Measurements from ENCODE around the gene TMEM9.

The TMEM9 gene

GRCh38 chr1:201096041-201096461, 58.2 kb downstream of the TMEM9 start:
- no peaks in the 10 kb centered on the region for H3K4me1 ChIP-seq (ENCODE audit: control insufficient read depth in 1 of 2, insufficient read depth in 2 of 2, low read length in 2 of 2)
- no peak overlapping the region for H3K27ac ChIP-seq (ENCODE audit: low read length)
- no peaks in the 10 kb centered on the region for H3K27me3 ChIP-seq (ENCODE audit: low read depth, low read length)
- no peaks in the 10 kb centered on the region for H3K9me3 ChIP-seq (ENCODE audit: control insufficient read depth in 1 of 2, low read length in 2 of 2)
- no peak overlapping the region for H3K4me3 ChIP-seq (ENCODE audit: low read depth in 1 of 2, low read length in 2 of 2)
- no peaks in the 10 kb centered on the region for H3K36me3 ChIP-seq (ENCODE audit: control insufficient read depth in 1 of 2, insufficient read depth in 2 of 2, low read length in 2 of 2)

DNA sequence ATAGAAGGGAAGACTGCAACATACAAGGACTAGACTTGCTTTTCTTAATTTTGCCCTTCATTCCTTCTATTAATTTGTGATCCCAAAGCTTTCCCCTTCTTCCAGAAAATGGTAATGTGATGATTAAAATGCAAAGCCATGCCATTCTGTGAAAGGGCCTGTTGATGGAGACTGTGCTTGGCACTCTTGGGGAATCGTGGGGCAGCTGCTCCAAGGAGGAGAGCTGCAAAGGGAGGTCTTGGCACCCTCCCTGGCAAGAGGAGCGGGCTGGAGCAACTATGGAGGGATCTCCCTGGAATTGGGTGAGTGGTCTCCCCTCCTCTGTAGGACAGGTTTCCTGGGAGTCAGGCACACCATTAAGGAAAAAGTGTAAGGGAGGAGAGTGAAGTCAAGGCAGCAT, 58.7 kb downstream of the TMEM9 start:
- Histone ChIP-seq H3K27me3 (ENCODE audit: low read depth, low read length) (no peaks in the 10 kb centered on the region), H3K4me3 (ENCODE audit: low read depth in 1 of 2, low read length in 2 of 2) (no peak overlapping the region), H3K36me3 (ENCODE audit: control insufficient read depth in 1 of 2, insufficient read depth in 2 of 2, low read length in 2 of 2) (no peaks in the 10 kb centered on the region)

DNA sequence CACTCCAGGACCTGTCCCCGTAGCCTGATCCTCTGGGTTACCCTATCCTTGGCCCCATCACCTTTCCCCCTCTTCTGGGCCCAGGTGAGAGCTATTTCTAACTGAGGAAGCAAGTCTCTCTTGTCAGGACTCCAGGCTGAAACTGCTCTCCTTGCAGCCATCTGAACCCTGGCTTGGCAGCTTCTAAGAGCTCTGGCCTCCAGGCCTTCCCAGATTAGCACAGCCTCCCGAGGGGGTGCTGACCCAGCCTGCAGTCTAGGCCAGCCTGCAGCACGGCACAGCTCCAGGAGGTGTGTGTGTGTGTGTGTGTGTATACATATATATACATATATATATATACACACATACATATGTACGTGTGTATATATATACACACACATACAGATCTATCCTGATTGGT, 59.4 kb downstream of the TMEM9 start:
- Histone ChIP-seq H3K9me3 (ENCODE audit: control insufficient read depth in 1 of 2, low read length in 2 of 2) (no peaks in the 10 kb centered on the region), H3K4me3 (ENCODE audit: low read depth in 1 of 2, low read length in 2 of 2) (no peak overlapping the region), H3K36me3 (ENCODE audit: control insufficient read depth in 1 of 2, insufficient read depth in 2 of 2, low read length in 2 of 2) (no peaks in the 10 kb centered on the region), H3K4me1 (ENCODE audit: control insufficient read depth in 1 of 2, insufficient read depth in 2 of 2, low read length in 2 of 2) (no peaks in the 10 kb centered on the region), H3K27ac (ENCODE audit: low read length) (no peak overlapping the region), H3K27me3 (ENCODE audit: low read depth, low read length) (no peaks in the 10 kb centered on the region)

More for the DNA sequence above, 58.7 kb downstream of the TMEM9 start:
- Histone ChIP-seq H3K4me1 (ENCODE audit: control insufficient read depth in 1 of 2, insufficient read depth in 2 of 2, low read length in 2 of 2) (no peaks in the 10 kb centered on the region), H3K27ac (ENCODE audit: low read length) (no peak overlapping the region), H3K9me3 (ENCODE audit: control insufficient read depth in 1 of 2, low read length in 2 of 2) (no peaks in the 10 kb centered on the region)

GRCh38 chr1:201093962-201094361, 60.3 kb downstream of the TMEM9 start:
- H3K4me1 ChIP-seq (ENCODE audit: control insufficient read depth in 1 of 2, insufficient read depth in 2 of 2, low read length in 2 of 2), result no peaks in the 10 kb centered on the region
- no peaks in the 10 kb centered on the region for H3K36me3 ChIP-seq (ENCODE audit: control insufficient read depth in 1 of 2, insufficient read depth in 2 of 2, low read length in 2 of 2)
- H3K4me3 ChIP-seq (ENCODE audit: low read depth in 1 of 2, low read length in 2 of 2), result no peak overlapping the region
- H3K27me3 ChIP-seq (ENCODE audit: low read depth, low read length), result no peaks in the 10 kb centered on the region
- no peaks in the 10 kb centered on the region for H3K9me3 ChIP-seq (ENCODE audit: control insufficient read depth in 1 of 2, low read length in 2 of 2)
- no peak overlapping the region for H3K27ac ChIP-seq (ENCODE audit: low read length)

GRCh38 chr1:201093561-201093960, 60.7 kb downstream of the TMEM9 start:
- no peaks in the 10 kb centered on the region for H3K27me3 ChIP-seq (ENCODE audit: low read depth, low read length)
- no peaks in the 10 kb centered on the region for H3K4me1 ChIP-seq (ENCODE audit: control insufficient read depth in 1 of 2, insufficient read depth in 2 of 2, low read length in 2 of 2)

DNA sequence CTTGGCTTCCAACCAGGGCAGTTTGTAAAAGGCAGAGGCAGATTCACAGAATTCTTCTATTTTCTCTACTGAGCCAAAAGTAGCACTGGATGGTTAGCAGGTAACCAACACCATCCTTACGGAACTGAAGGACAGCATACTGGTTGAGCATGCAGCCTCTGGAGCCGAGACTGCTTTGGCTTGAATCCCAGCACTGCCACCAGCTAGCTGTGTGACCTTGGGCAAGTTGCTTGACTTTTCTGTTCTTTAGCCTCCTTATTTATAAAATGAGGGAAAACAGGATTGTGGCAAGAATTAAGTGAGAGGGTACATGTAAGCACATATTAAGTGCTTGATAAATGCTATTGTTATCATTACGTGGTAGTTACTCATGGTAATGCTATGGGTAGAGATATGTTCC, 61.5 kb downstream of the TMEM9 start:
- Histone ChIP-seq H3K4me1 (ENCODE audit: control insufficient read depth in 1 of 2, insufficient read depth in 2 of 2, low read length in 2 of 2) (no peaks in the 10 kb centered on the region), H3K27me3 (ENCODE audit: low read depth, low read length) (no peaks in the 10 kb centered on the region), H3K9me3 (ENCODE audit: control insufficient read depth in 1 of 2, low read length in 2 of 2) (no peaks in the 10 kb centered on the region), H3K27ac (ENCODE audit: low read length) (no peak overlapping the region), H3K4me3 (ENCODE audit: low read depth in 1 of 2, low read length in 2 of 2) (no peak overlapping the region), H3K36me3 (ENCODE audit: control insufficient read depth in 1 of 2, insufficient read depth in 2 of 2, low read length in 2 of 2) (no peaks in the 10 kb centered on the region)

More at GRCh38 chr1:201093561-201093960, 60.7 kb downstream of the TMEM9 start:
- Histone ChIP-seq H3K4me3 (ENCODE audit: low read depth in 1 of 2, low read length in 2 of 2) (no peak overlapping the region), H3K27ac (ENCODE audit: low read length) (no peak overlapping the region), H3K36me3 (ENCODE audit: control insufficient read depth in 1 of 2, insufficient read depth in 2 of 2, low read length in 2 of 2) (no peaks in the 10 kb centered on the region), H3K9me3 (ENCODE audit: control insufficient read depth in 1 of 2, low read length in 2 of 2) (no peaks in the 10 kb centered on the region)

DNA sequence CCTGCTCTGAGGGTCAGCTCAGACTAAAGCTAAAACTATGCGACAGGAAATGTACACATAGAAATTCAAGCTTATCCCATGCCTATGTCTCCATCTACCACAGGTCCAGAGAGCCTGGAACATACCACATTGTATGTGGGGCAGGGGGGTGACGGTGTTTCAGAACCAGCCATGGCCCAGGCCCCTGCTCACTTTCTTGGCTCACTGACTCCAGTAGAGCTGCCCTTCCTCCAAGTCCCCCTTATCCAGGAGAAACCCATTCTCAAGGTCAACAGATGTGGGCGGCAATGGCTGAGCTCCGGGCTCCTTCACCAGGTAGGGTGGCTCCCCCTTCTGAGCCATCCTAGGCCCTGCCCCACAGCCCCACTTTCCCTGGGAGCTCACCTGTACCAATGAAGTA, 63.0 kb downstream of the TMEM9 start:
- no peak overlapping the region for H3K27ac ChIP-seq (ENCODE audit: low read length)
- H3K27me3 ChIP-seq (ENCODE audit: low read depth, low read length), result no peaks in the 10 kb centered on the region
- H3K4me3 ChIP-seq (ENCODE audit: low read depth in 1 of 2, low read length in 2 of 2), result no peak overlapping the region
- no peaks in the 10 kb centered on the region for H3K9me3 ChIP-seq (ENCODE audit: control insufficient read depth in 1 of 2, low read length in 2 of 2)
- no peaks in the 10 kb centered on the region for H3K4me1 ChIP-seq (ENCODE audit: control insufficient read depth in 1 of 2, insufficient read depth in 2 of 2, low read length in 2 of 2)
- no peaks in the 10 kb centered on the region for H3K36me3 ChIP-seq (ENCODE audit: control insufficient read depth in 1 of 2, insufficient read depth in 2 of 2, low read length in 2 of 2)

DNA sequence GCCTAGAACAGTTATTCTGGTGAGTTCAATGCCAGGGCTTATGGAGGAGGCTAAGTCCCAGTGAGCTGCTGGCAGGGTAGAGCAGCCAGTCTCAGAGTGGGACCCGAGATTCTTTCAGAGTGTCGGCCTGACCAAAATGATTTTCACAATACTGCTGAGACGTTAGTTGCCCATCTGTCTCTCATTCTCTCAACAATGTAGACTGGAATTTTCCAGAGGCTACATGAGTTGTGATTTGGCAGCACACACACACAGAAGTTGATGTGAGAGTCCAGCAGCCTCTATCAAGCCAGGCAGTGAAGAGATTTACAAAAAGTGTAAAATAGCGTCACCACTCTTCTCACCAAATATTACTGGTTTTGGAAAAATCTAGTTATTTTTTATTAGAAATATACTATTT, 63.7 kb downstream of the TMEM9 start:
- Histone ChIP-seq H3K4me3 (ENCODE audit: low read depth in 1 of 2, low read length in 2 of 2) (no peak overlapping the region), H3K27ac (ENCODE audit: low read length) (no peak overlapping the region), H3K9me3 (ENCODE audit: control insufficient read depth in 1 of 2, low read length in 2 of 2) (no peaks in the 10 kb centered on the region), H3K27me3 (ENCODE audit: low read depth, low read length) (no peaks in the 10 kb centered on the region), H3K4me1 (ENCODE audit: control insufficient read depth in 1 of 2, insufficient read depth in 2 of 2, low read length in 2 of 2) (no peaks in the 10 kb centered on the region), H3K36me3 (ENCODE audit: control insufficient read depth in 1 of 2, insufficient read depth in 2 of 2, low read length in 2 of 2) (no peaks in the 10 kb centered on the region)

DNA sequence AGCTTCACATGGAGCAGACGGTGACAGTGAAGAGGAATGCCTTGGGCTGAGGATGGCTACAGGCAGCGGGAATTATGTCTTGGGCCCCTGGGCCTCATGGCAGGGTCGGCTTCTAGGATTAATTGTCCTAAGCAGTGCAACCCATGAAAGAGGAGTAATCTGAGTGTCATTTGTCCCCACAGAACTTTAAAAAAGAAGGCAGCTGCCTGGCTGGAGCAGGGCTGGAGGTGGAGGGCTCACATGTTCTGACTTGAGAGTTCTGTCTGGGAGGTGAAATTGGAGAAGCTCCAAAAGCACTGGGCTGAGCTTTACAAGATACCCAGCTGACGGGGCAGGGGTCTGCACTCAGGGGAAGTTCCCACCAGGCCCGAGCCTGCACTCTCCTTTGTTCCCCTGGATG, 64.7 kb downstream of the TMEM9 start:
- H3K9me3 ChIP-seq (ENCODE audit: control insufficient read depth in 1 of 2, low read length in 2 of 2), result no peaks in the 10 kb centered on the region
- H3K4me3 ChIP-seq (ENCODE audit: low read depth in 1 of 2, low read length in 2 of 2), result no peak overlapping the region
- H3K4me1 ChIP-seq (ENCODE audit: control insufficient read depth in 1 of 2, insufficient read depth in 2 of 2, low read length in 2 of 2), result no peaks in the 10 kb centered on the region
- no peaks in the 10 kb centered on the region for H3K27me3 ChIP-seq (ENCODE audit: low read depth, low read length)
- H3K27ac ChIP-seq (ENCODE audit: low read length), result no peak overlapping the region
- no peaks in the 10 kb centered on the region for H3K36me3 ChIP-seq (ENCODE audit: control insufficient read depth in 1 of 2, insufficient read depth in 2 of 2, low read length in 2 of 2)

- no peak overlapping the region for H3K4me3 ChIP-seq (ENCODE audit: low read depth in 1 of 2, low read length in 2 of 2)
- H3K4me1 ChIP-seq (ENCODE audit: control insufficient read depth in 1 of 2, insufficient read depth in 2 of 2, low read length in 2 of 2), result no peaks in the 10 kb centered on the region
- H3K27me3 ChIP-seq (ENCODE audit: low read depth, low read length), result no peaks in the 10 kb centered on the region
- H3K27ac ChIP-seq (ENCODE audit: low read length), result no peak overlapping the region
- H3K9me3 ChIP-seq (ENCODE audit: control insufficient read depth in 1 of 2, low read length in 2 of 2), result no peaks in the 10 kb centered on the region
- no peaks in the 10 kb centered on the region for H3K36me3 ChIP-seq (ENCODE audit: control insufficient read depth in 1 of 2, insufficient read depth in 2 of 2, low read length in 2 of 2)
These were observed 65.3 kb downstream of the TMEM9 start for GRCh38 chr1:201088901-201089525.

DNA sequence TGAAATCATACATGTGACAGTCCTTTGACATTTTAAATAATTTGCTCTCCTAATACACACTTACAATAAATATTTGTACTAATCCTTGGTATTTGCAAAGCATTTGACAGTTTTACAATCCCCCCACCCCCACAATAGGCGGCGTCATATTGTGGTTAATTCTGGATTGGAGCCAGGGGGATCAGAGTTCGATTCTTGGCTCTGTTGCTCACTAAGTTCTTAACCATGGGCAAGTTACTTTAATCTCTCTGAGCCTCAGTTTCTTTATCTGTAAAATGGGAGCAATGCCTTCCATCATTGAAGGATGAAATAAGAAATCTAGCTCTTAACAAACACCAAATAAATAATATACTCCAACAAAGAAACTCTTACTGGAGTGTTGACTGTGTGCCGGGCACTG, 65.9 kb downstream of the TMEM9 start:
- Histone ChIP-seq H3K9me3 (ENCODE audit: control insufficient read depth in 1 of 2, low read length in 2 of 2) (no peaks in the 10 kb centered on the region), H3K27ac (ENCODE audit: low read length) (no peak overlapping the region), H3K36me3 (ENCODE audit: control insufficient read depth in 1 of 2, insufficient read depth in 2 of 2, low read length in 2 of 2) (no peaks in the 10 kb centered on the region), H3K4me3 (ENCODE audit: low read depth in 1 of 2, low read length in 2 of 2) (no peak overlapping the region), H3K27me3 (ENCODE audit: low read depth, low read length) (no peaks in the 10 kb centered on the region), H3K4me1 (ENCODE audit: control insufficient read depth in 1 of 2, insufficient read depth in 2 of 2, low read length in 2 of 2) (no peaks in the 10 kb centered on the region)
